WTC11 (cell line): ENCODE data around the gene CHST13.

Experiments used
- ATF2 ChIP-seq: sonication (generic); formaldehyde crosslinking; IDR thresholded peaks from 2 replicates; pipeline ENCODE4 v1.8.1; 2022; ENCODE audit warnings: low read depth, missing genetic modification reagents, borderline replicate concordance
- CTCF ChIP-seq: fragments of 200-600 bp; IDR thresholded peaks from 2 replicates; pipeline ENCODE4 v1.8.0; 2022; ENCODE audit warnings: antibody characterized with exemption
- E2F1 ChIP-seq: sonication (generic); formaldehyde crosslinking; IDR thresholded peaks from 2 replicates; pipeline ENCODE4 v1.8.0; 2022; ENCODE audit warnings: mild to moderate bottlenecking, missing genetic modification reagents
- JUN ChIP-seq: sonication (generic); formaldehyde crosslinking; IDR thresholded peaks from 2 replicates; pipeline ENCODE4 v1.8.0; 2023; ENCODE audit warnings: mild to moderate bottlenecking, missing genetic modification reagents
- NFE2L1 ChIP-seq: sonication (generic); formaldehyde crosslinking; IDR thresholded peaks from 2 replicates; pipeline ENCODE4 v1.8.1; 2023; ENCODE audit warnings: missing genetic modification reagents
- NFYB ChIP-seq: sonication (generic); formaldehyde crosslinking; conservative IDR thresholded peaks from 2 replicates; pipeline ENCODE4 v1.8.0; 2022; ENCODE audit warnings: low read depth, missing genetic modification reagents
- SP1 ChIP-seq: sonication (generic); formaldehyde crosslinking; conservative IDR thresholded peaks from 2 replicates; pipeline ENCODE4 v1.8.1; 2022; ENCODE audit warnings: missing genetic modification reagents
- TCF7 ChIP-seq: sonication (generic); formaldehyde crosslinking; IDR thresholded peaks from 2 replicates; pipeline ENCODE4 v1.8.0; 2022; ENCODE audit warnings: mild to moderate bottlenecking, low read depth, missing genetic modification reagents, moderate library complexity
- TEAD4 ChIP-seq: sonication (generic); formaldehyde crosslinking; IDR thresholded peaks from 2 replicates; pipeline ENCODE4 v1.8.0; 2022; ENCODE audit warnings: mild to moderate bottlenecking, missing genetic modification reagents
- ZNF512 ChIP-seq: sonication (generic); formaldehyde crosslinking; IDR thresholded peaks from 2 replicates; pipeline ENCODE4 v1.8.1; 2022; ENCODE audit warnings: missing genetic modification reagents, borderline replicate concordance
- TF ChIP-seq, protein P1 (sequence below): sonication (generic); formaldehyde crosslinking; IDR thresholded peaks from 2 replicates; pipeline ENCODE4 v1.8.0; 2022; ENCODE audit warnings: mild to moderate bottlenecking, missing genetic modification reagents

DNA sequence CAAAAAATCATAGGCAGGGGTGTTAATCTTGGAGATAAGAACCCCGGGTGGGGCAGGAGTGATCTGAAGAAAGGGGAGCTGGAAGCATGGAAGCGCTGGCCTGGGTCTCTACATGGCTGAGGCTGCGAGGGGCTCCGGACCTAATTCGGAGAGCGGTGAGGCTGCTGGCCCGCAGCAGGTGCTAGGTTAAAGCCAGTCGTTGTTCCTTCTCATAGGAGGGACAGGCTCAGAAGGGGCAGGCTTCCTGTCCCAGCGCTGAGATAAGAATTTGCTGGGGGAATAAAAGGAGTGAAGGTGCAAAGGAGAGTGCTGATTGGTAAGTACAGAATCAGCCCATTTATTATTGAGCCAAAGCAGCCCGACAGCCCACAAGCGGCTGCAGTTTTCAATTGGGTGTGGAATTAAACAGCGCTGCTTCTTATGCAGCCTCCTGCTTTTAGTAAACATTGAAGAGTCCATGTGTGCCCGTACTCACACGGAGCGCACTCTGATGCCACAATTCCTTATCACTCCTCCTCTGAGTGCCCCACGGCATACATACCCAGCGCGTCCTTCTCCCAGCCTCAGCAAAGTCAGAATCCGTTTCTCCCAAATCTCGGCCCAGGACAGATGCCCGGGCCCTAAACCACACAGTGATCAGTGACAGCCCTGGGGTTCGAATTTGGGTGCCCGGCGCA is 17.1 kb downstream of the CHST13 start:
- TF ChIP-seq NFE2L1 (CRISPR knock-in tag) (no peak), CTCF (no peak), E2F1 (no peak), JUN (CRISPR knock-in tag) (no peak), NFYB (CRISPR knock-in tag) (no peak), SP1 (CRISPR knock-in tag) (no peak), TEAD4 (no peak), TCF7 (CRISPR knock-in tag) (no peak), ATF2 (CRISPR knock-in tag) (no peak), ZNF512 (no peak)
- TF ChIP-seq, protein P1, sequence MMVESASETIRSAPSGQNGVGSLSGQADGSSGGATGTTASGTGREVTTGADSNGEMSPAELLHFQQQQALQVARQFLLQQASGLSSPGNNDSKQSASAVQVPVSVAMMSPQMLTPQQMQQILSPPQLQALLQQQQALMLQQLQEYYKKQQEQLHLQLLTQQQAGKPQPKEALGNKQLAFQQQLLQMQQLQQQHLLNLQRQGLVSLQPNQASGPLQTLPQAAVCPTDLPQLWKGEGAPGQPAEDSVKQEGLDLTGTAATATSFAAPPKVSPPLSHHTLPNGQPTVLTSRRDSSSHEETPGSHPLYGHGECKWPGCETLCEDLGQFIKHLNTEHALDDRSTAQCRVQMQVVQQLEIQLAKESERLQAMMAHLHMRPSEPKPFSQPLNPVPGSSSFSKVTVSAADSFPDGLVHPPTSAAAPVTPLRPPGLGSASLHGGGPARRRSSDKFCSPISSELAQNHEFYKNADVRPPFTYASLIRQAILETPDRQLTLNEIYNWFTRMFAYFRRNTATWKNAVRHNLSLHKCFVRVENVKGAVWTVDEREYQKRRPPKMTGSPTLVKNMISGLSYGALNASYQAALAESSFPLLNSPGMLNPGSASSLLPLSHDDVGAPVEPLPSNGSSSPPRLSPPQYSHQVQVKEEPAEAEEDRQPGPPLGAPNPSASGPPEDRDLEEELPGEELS = no peak
